Aorta (tissue), 4 donors: ENCODE data around the gene GUCD1. TPM values are rescaled to one million over a fixed set of nuclear protein-coding genes. Genes with fewer than 3 reads are reported as not detected.

ENCODE experiments used
- polyA plus RNA-seq, 2 donors: library from polyadenylated mRNA; stranded (reverse); fragments of 200-250 nt; gene quantifications; one replicate each; pipeline ENCODE4 v1.2.3, GENCODE V29; 2013
- total RNA-seq, 2 donors: library from RNA; stranded (reverse); fragmentation: NEBNext Ultra II Directional; extraction: Animal tissue kit (Norgen Biotek cat#: 25700); gene quantifications; one replicate each; pipeline ENCODE4 v1.2.1, GENCODE V29; 2021
- donor health status: healthy with polysubstance abuse.
- donor health status: Bipolar disorder and iron deficiency.
- donor health status: DM: no; HTN: no; CAD: no.
- donor health status: DM: yes; HTN: yes; CAD: no.

The GUCD1 gene
- total and polyA plus RNA-seq, 4 donors, result 42.2 to 71.6 (median 63.8) TPM

Other genes starting within 250 kb of the GUCD1 start
- 1 to 10 TPM; 4.5 to 5.1 TPM for gene ADORA2A, start 127.5 kb downstream of the GUCD1 start, total RNA-seq
- 1 to 10 TPM; 2.5 to 4.8 TPM for gene ADORA2A, start 127.5 kb downstream of the GUCD1 start, polyA plus RNA-seq
- gene UPB1, start 59.8 kb downstream of the GUCD1 start, total RNA-seq, result 1 to 10 TPM; 1.2 to 1.6 TPM
- under 1 TPM; 0.38 to 0.72 TPM for gene UPB1, start 59.8 kb downstream of the GUCD1 start, polyA plus RNA-seq
- gene SNRPD3, start 861 bp upstream of the GUCD1 start, total RNA-seq, result 10 to 100 TPM; 43.4 to 44.8 TPM
- gene SNRPD3, start 861 bp upstream of the GUCD1 start, polyA plus RNA-seq, result 10 to 100 TPM; 75.2 to 91.4 TPM
- gene LRRC75B, start 37.9 kb upstream of the GUCD1 start, total RNA-seq, result 10 to 100 TPM in 1 of 2 donors, 1 to 10 TPM in 1; 4.6 to 15.0 TPM
- gene LRRC75B, start 37.9 kb upstream of the GUCD1 start, polyA plus RNA-seq, result 10 to 100 TPM in 1 of 2 donors, 1 to 10 TPM in 1; 6.1 to 47.7 TPM
- gene GGT1, start 48.1 kb upstream of the GUCD1 start, total RNA-seq, result 10 to 100 TPM in 1 of 2 donors, 1 to 10 TPM in 1; 4.0 to 14.2 TPM
- gene GGT1, start 48.1 kb upstream of the GUCD1 start, polyA plus RNA-seq, result 10 to 100 TPM; 14.3 to 24.1 TPM
- gene PIWIL3, start 219.6 kb upstream of the GUCD1 start, total RNA-seq, result not detected
- gene PIWIL3, start 219.6 kb upstream of the GUCD1 start, polyA plus RNA-seq, result not detected